Progenitor cell of endocrine pancreas (in vitro differentiated cells): ENCODE measurements around the gene SDHAF2. TPM values are rescaled to one million over a fixed set of nuclear protein-coding genes. Genes with fewer than 3 reads are reported as not detected.

ENCODE experiments used
- DNase-seq: peaks from one replicate; pipeline ENCODE4 v3.0.0; 2021; ENCODE audit warnings: low spot score; ENCODE audit not compliant: unreplicated experiment
- H3K27ac Mint-ChIP-seq: 2 replicates; pipeline ENCODE4 v1.8.0; 2021; ENCODE audit warnings: mild to moderate bottlenecking, moderate library complexity, mixed read lengths
- H3K27me3 Mint-ChIP-seq: 2 replicates; pipeline ENCODE4 v1.8.0; 2021; ENCODE audit warnings: mixed read lengths
- H3K36me3 Mint-ChIP-seq: 2 replicates; pipeline ENCODE4 v1.8.0; 2022; ENCODE audit warnings: mixed read lengths; ENCODE audit not compliant: insufficient read depth
- H3K4me1 Mint-ChIP-seq: 2 replicates; pipeline ENCODE4 v1.8.0; 2021; ENCODE audit warnings: low read depth, mixed read lengths
- H3K4me3 Mint-ChIP-seq: 2 replicates; pipeline ENCODE4 v1.8.0; 2021; ENCODE audit warnings: low read depth, mild to moderate bottlenecking, moderate library complexity, mixed read lengths
- H3K9me3 Mint-ChIP-seq: 2 replicates; pipeline ENCODE4 v1.8.0; 2021; ENCODE audit warnings: low read depth, mixed read lengths
- CTCF ChIP-seq: fragments of 200-600 bp; sonication (generic); IDR thresholded peaks from one replicate; pipeline ENCODE4 v1.5.0; 2021; ENCODE audit warnings: antibody characterized with exemption, mild to moderate bottlenecking; ENCODE audit not compliant: unreplicated experiment
- total RNA-seq: library from RNA; stranded (reverse); gene quantifications from 2 replicates; pipeline ENCODE4 v1.2.1, GENCODE V29; 2021

The SDHAF2 gene
- total RNA-seq, 1 donor from 2014 or later: 42.2 TPM

DNA sequence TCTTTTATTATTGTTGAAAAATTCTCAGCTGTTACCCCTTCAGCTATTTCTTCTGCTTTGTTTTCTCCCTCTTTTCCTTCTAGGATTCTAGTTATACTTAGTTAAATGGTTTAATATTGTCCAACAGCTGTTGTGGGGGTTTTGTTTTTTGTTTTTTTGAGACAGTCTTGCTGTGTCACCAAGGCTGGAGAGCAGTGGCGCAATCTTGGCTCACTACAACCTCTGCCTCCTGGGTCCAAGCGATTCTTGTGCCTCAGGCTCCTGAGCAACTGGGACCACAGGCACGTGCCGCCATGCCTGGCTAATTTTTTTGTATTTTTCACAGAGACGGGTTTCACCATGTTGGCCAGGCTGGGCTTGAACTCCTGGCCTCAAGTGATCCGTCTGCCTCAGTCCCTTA, 12.7 kb downstream of the SDHAF2 start:
- Mint-ChIP-seq H3K4me1 (peaks cover 4% of the 10 kb centered on the region), H3K9me3 (no peaks in the 10 kb centered on the region), H3K4me3 (no peak overlapping the region), H3K27ac (no peak overlapping the region), H3K27me3 (no peaks in the 10 kb centered on the region), H3K36me3 (peaks cover 35% of the 10 kb centered on the region)
- DNase-seq: no peak
- TF ChIP-seq CTCF: no peak

DNA sequence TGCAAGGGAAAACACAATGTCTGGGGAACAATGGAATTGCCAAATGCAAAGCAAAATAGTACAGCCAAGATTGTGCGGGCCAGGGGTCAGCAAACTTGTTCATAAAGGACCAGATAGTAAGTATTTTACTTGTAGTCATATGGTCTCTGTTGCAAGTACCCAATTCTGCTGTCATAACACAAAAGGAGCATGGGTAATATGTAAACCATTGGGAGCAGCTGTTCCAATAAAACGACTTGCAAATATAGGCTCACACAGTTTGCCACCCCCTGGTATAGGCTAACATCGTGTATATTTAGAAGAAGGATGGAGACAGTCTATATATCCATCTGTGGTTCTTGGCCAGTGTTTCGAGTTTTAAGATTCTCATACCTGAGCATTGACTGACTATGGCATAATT, 15.6 kb downstream of the SDHAF2 start:
- Mint-ChIP-seq H3K4me3 (no peak overlapping the region), H3K27ac (peak overlapping the region; percentile 86), H3K9me3 (no peaks in the 10 kb centered on the region), H3K4me1 (peaks cover 4% of the 10 kb centered on the region), H3K36me3 (peaks cover 22% of the 10 kb centered on the region), H3K27me3 (no peaks in the 10 kb centered on the region)
- no peak for DNase-seq
- no peak for TF ChIP-seq CTCF

GRCh38 chr11:61446211-61446651, 16.3 kb downstream of the SDHAF2 start:
- TF ChIP-seq CTCF: peak; percentile 92
- peaks cover 22% of the 10 kb centered on the region for H3K36me3 Mint-ChIP-seq
- no peaks in the 10 kb centered on the region for H3K9me3 Mint-ChIP-seq
- H3K27me3 Mint-ChIP-seq: no peaks in the 10 kb centered on the region
- H3K4me1 Mint-ChIP-seq: peaks cover 4% of the 10 kb centered on the region
- H3K27ac Mint-ChIP-seq: peak overlapping the region; percentile 63
- H3K4me3 Mint-ChIP-seq: no peak overlapping the region
- DNase-seq: peak; percentile 81

DNA sequence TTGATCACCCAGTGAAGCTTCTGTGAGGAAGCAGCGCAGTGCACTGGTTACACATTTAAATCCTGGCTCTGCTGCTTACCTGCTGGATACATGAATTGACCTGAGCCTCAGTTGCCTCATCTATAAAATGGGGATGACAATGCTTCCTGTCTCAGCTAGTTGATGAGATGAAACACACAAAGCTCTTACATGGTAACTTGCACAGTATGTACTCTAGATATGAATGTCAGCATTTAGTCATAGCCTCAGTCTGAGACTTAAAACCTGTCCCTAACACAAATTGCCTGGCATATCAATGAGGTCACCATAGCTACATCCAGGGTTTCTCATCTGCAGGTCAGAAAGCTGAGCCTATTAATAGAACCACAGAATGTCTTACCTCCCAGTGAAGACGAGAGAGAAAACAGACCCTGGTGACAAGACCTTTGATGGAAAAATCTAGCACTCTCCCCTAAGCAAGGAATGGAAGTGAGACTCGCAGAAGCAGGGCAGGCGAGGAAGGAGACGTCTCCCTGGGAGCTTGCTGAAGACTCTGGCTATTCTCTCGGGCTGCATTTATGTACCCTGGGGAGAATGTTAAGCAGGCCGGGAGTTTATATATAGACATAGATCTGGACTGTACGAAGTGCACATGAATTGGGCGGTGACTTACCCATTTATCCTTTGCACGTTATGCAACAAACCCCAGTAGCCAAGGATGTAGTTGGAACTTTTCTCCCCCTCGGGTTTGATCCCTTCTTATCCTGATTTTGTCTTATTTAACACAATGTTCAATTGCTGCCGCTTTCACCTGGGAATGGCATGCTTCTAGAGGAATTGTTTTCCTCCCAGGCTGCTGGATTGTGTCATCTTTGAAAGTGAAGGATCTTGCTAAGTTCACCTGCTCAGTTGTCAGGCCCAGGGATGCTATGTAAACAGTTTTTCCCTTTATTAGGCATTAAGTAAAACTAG, 18.0 kb downstream of the SDHAF2 start:
- Mint-ChIP-seq H3K36me3 (peaks cover 21% of the 10 kb centered on the region), H3K27ac (no peak overlapping the region), H3K4me1 (peaks cover 4% of the 10 kb centered on the region), H3K27me3 (no peaks in the 10 kb centered on the region), H3K9me3 (no peaks in the 10 kb centered on the region), H3K4me3 (no peak overlapping the region)
- DNase-seq: no peak
- no peak for TF ChIP-seq CTCF

GRCh38 chr11:61448552-61448927, 18.6 kb downstream of the SDHAF2 start:
- peak overlapping the region; percentile 3 for H3K27ac Mint-ChIP-seq
- H3K9me3 Mint-ChIP-seq: no peaks in the 10 kb centered on the region
- H3K27me3 Mint-ChIP-seq: no peaks in the 10 kb centered on the region
- DNase-seq: no peak
- no peak for TF ChIP-seq CTCF
- H3K36me3 Mint-ChIP-seq: peaks cover 16% of the 10 kb centered on the region
- no peak overlapping the region for H3K4me3 Mint-ChIP-seq
- peaks cover 4% of the 10 kb centered on the region for H3K4me1 Mint-ChIP-seq
